ENCODE results near the gene CTR9.

The CTR9 gene

DNA sequence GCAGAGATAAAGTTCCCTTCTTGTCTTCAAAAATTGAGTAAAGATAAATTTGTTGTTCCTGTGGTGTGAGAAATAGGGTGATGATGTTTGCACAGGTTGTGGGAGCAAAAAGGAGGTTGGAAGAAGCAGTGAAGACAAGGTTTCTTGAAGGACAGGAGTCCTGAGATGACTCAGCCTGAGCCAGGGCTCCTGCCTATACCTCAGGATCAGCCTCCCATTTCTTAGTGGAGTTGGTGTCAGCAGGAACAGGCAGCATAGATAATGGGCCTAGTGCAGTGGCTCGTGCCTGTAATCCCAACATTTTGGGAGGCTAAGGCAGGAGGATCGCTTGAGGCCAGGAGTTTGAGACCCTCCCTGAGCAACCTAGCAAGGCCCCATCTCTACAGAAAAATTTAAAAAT lies 29.0 kb downstream of the CTR9 start:
- DNase-seq (ENCODE audit: low read depth in 2 of 2): no peak

DNA sequence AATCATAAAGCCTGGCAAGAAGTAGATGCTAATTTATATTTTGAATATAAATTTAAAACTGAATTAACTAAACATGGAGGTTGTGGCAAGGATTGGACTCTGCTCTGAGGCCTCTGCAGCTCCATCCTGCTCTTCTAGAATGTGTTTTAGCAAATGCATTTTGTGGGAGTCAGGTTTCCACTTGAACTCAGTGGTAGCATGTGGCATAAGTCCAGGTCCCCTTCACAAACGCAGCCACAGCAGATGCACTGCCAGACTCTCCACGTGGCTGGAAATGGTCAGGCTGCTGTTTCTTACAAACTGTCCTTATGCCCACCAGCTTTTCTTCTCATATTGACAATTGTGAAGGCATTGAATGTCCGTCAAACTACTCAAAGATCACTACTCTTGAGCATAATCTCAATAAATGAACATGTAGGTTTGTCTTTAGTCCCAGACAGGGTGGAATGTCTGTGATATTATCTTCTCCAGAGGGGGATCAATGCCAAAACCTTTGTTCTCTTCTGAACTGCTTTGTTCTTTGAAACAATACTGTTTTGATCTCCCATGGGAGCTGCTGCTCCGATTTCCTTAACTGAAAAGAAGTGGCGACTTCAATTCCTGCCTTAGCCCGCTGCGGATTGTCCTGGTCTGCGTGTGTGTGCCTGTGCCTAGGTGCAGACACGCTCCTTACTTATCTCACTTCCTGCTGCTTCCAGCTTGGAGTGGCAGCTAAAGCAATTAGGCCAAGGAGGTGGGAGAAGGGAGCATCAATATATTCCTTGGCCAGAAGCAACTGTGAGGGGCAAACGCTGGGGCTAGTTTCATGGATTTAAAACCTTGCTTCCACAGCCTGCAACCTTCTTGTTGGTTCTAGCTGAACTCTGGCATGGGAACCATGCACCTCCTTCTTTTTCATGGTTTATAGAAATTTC lies 33.4 kb downstream of the CTR9 start:
- no peak for DNase-seq (ENCODE audit: low read depth in 2 of 2)

DNA sequence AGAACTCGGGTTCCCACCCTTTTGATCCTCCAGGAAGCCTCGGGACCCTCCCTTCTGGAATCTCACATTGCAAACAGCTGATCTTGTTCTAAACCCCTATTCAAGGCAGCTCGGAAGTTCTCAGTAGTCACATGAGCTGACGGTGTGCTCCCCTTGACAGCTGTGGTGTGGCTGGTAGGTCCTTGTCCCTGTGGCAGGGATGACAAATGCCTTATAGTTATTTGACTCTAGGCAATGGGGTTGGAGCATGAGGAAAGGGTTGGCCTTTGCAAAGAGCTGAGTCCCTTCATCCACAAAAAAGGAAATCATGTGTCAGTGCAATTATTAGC lies 34.1 kb downstream of the CTR9 start:
- DNase-seq (ENCODE audit: low read depth in 2 of 2): no peak

DNA sequence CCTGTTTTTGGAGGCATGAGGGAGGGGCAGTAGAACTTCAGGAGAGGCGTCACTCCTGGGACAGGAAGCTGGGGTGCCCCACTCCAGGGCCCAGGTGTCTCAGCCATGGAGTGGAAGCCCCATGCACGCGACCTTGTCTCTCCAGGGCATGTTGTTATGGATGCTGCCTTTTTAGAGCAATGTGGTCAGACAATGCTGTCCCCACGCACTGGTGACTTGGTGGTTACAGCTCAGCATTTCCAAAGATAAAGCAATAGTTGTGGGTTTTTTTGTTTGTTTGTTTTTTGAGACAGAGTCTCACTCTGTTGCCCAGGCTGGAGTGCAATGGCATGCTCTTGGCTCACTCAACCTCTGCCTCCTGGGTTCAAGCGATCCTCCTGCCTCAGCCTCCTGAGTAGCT lies 35.4 kb downstream of the CTR9 start:
- no peak for DNase-seq (ENCODE audit: low read depth in 2 of 2)

DNA sequence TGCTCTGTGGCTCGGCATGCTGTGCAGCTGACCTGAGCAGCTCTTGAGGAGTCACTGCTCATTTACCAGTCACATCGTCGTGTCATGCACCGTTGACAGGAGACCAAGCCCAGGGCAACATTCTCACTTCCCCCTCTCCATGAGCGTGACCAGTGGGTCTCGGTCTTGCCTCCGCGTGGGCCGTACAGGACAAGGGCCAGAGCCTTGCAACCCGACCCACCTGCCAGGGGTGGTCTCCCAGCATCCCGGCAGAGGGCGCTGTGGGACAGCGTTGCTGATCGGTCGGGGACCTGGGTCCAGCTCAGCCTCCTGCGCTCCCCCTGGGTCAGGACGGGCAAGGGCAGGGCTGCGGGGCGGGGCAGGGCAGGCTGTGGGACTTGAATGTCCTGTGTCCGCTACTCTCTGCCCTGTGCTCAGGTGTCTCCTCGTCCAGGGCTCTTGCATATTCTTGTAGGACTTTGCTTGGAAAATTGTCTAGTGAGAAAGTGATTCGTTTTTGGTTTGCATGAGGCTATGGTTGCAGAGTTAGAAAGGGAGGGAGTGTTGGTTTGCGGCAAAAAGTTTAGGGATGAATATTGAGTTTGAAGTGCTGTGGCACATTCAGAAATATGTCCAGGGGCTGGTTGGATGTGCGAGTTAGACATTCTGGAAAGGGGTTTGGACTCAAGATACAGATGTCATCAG lies 41.5 kb downstream of the CTR9 start:
- DNase-seq (ENCODE audit: low read depth in 2 of 2): peak; percentile 81 to 84

DNA sequence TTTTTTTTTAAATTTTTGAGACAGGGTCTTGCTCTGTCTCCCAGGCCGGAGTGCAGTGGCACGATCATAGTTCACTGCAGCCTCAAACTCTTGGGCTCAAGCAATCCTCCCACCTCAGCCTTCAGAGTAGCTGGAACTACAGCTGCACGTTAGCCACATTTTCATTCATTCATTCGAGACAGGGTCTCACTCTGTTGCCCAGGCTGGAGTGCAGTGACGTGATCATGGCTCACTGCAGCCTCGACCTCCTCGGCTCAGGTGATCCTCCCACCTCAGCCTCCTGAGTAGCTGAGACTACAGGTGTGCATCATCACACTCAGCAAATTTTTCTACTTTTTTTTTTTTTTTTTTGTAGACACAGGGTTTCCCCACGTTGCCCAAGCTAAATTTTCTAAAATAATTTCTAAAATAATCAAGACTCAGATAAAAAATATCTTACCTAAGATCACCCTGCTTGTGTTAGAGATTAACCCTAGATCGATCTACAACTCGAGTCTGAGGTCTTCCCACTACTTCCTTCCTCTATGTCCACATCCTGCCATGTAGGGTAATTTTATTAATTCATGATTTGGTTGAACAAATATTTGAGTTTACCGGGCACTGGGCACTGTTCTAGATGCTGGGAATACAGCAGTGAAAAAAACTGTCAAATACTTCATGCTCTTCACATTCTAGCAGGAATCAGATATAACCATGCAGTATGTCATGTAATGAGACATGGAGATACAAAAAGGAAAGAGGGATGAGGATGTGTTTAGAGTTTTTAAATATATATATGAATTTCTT lies 42.6 kb downstream of the CTR9 start:
- no peak for DNase-seq (ENCODE audit: low read depth in 2 of 2)

DNA sequence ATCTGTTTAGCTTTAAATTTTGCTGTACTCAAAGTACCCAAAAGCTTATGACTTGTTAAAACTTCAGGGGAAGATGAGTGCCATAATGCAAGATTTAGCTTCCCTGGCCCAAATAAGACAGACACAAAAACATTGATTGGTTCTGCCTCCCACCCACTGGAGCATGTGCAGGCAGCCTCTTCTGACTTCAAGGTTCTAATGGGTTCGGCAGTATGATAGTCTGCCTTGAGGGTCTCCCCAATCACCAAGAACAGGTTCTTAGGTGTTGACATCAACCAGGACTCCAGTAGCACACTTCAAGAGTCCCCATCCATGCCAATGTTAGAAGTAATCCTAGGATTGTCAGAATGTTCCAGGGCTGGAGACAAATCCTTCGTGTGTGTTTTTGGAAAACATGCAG lies 45.1 kb downstream of the CTR9 start:
- DNase-seq (ENCODE audit: low read depth in 2 of 2): no peak

DNA sequence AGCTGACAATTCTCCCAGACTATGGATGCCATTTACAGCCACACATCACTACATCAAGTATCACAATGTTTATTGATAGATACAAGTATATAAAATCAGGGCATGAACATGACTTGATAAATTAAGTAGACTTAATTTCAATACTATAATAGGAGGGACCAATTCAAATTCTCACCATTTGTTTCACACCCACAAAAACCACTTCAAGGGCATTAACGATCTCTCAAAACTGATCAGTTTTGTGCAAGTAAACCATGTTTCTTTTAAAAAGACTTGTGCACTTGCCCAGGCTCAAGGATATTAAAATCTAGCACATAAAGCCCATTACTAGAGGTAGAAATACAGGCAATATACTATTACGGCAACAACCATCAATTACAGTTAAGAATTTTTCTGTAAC lies 46.0 kb downstream of the CTR9 start:
- no peak for DNase-seq (ENCODE audit: low read depth in 2 of 2)

DNA sequence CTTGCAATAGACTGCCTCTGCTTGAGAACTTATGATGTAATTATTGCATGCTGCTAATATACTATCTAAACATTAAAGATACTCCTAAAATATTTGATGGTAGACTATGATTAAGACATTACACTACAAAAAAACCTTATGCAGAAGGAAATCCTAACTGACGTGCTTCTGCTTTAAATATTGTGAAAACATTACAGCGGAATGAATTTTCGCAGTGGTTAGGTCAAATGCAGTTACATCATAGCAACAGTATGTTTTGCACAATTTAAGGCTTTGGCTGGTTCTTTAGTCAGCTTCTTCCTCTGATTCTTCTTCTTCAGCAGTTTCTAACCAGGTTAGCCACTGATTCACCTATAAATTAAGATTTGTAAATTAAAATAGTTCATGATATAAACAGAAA lies 46.5 kb downstream of the CTR9 start:
- no peak for DNase-seq (ENCODE audit: low read depth in 2 of 2)

DNA sequence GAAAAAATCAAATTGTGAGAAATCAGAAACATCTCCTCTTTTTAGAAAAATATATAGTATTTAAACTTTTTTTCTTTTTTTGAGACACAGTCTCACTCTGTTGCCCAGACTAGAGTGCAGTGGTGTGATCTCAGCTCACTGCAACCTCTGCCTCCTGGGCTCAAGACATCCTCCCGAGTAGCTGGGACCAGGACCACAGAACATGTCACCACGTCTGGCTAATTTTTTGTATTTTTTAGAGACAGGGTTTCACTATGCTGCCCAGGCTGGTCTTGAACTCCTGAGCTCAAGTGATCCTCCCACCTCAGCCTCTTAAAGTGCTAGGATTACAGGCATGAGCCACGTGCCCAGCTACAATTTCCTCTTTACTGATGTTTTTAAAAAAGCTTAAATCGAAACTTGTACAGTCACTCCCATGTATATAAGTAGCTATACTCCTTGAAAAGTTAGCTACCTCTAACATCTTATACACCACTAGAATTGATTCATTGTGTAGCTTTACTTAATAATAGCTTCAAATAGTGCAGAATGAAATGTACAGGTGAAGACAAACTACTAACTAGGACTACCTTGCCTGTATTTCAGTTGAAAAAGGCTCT lies 47.4 kb downstream of the CTR9 start:
- no peak for DNase-seq (ENCODE audit: low read depth in 2 of 2)

DNA sequence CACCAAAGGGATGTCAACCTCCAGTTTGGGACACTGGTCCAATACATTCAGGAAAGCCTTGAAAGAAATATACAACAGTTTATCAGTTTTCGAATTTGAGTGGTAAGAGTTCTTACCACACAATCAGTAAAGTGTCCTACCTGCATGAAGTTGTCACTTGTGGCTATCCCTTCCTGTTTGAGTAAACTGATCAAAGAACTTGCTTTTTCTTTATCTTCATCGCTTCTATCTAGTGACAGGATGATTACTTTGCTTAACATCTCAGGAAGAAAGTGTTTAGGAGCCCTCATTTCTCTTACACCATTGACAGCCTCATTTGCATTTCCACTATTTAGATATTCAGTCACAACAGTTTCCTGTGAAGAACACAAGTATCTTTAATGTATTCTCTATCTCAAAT lies 49.2 kb downstream of the CTR9 start:
- no peak for DNase-seq (ENCODE audit: low read depth in 2 of 2)

DNA sequence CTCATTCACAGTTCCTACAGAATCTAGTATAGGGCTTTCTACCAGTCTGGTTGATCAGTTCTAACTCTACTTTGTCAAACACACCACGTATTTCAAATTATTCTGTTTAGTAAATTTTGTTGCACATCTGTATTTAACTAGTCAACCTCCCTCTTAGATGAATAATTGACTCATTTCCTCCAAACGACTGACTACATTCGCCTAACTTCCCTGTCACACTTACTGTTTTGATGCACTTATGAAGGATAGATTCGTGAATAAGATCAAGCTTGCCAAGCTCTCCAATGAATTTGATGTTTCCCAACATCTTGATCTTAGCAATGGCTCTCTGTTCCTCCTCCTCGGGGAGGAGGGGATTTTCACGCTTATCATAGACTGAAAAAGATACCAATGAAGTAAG lies 52.6 kb downstream of the CTR9 start:
- no peak for DNase-seq (ENCODE audit: low read depth in 2 of 2)

DNA sequence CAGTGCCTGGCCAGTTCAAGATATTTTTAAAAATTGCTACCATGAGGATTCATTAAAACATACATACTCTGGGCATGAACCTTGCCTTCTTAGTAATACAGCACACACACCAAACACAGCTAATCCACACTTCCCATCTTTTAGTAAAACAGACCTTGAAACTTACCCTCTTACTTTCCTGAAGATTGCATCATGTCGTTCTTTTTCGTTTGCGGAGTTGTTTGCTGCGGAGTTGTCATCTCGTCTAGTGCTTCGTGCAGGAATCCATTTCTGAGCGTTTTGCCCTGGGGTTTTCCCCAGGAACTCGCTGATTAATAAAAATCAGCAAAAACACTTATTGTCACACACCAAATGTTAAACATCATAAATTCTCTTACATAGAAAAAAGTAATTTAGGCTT lies 54.7 kb downstream of the CTR9 start:
- no peak for DNase-seq (ENCODE audit: low read depth in 2 of 2)

DNA sequence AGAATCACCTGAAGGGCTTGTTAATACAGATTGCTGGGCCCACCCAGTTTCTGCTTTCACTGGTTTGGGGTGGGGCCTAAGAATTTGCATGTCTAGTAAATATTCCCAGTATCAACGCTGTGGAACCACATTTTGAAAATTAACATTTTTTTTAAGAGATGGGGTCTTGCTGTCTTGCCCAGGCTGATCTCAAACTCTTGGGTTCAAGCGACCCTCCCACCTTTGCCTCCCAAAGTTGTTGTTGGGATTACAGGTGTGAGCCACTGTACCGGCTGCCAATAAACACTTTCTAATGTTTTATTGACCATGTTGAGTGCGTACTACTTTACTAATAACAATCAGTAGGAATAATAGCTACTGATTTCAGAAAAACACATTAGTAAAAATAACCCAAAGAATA lies 55.2 kb downstream of the CTR9 start:
- no peak for DNase-seq (ENCODE audit: low read depth in 2 of 2)

DNA sequence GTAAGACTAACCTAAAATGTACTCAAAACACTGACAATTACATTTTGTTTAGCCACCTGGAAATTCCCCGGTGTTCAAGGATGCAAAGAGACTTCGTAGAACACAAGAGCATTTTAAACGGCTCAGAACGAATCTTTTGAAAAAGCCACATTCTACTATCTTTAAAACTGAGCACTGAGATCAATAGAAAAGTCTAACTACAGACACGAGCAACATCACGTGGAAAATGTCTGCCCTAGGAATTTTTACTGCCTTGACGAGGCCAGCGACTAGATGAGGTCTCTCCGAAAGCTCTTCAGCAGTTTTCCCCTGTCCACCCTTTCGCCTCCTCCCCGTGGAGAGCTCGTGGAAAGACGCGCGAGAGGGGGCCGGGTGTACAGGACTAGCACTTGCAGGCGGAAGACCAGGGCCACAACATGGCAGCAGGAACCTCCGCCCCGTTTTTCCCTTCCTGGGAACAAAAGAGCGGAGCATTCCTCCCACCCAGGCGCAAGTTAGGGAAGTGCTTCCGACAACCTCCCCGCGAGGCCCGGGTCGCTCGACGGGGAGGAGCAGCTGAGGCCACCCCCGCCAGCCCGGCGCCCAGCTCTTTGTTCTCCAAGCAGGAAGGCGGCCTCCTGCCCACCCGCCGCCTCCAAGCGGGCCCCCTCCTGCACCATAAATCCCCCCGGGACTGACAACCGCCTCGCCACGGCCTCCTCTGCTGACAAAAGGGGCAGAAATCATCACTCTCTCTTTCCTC lies 56.6 kb downstream of the CTR9 start:
- peak in 1 of 2 donors; percentile 16 for DNase-seq (ENCODE audit: low read depth in 2 of 2)

DNA sequence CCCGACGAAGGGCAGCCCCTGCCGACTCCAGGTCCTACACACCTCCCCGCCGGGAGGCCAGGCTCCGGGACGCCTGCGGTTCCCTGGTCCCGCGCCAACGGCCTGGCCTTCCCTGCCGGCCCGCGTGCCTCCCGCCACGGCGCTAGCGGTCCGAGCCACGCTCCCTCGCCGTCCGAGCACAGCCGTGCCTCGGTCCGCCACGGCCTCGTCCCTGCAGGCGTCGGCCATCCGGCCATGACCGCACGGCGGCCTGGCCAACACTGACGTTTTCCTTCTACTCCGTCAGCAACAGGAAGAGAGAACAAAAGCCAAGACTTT lies 57.1 kb downstream of the CTR9 start:
- no peak for DNase-seq (ENCODE audit: low read depth in 2 of 2)

DNA sequence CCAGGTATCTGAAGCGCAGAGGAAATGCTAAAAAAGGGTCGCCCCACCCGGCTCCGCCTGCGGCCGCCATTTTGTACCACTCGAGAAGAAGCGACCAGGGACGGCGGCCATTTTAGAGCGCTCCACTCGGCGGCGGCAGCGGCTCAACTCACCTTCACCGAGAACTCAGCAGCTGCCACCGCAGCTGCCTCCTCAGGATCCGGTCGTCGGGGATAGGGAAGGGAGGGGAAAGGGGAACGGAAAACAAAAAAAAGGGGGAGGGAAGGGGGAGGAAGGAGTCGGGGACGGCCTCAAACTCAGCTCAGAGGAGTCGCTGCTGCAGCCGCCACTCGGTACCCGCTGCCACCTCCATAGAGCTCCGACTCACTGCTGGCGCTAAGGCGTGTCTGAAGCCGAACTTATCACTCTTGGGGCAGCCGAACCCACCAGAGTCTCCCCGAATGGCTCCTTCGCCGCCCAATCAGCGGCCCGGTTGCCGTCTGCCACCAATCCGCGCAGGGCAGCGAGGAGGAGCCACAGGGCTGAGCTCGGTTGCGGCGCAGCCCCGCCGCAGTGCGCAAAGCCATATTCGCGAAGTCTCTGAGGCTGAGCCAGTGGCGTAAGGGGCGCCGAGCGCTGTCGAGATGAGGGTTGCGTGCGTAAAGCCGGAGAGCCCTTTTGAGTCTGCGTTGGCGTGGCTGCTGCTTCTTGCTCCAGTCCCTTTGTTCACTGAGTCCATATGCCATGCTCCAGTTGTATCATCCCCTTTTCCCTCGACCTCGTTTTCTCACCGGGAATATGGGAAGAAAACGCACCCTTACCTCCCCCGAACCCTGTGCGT lies 57.7 kb downstream of the CTR9 start, which contains the start of gene EIF4G2:
Gene EIF4G2 (minus strand): TSS at position 374 of the 820 bp plus-strand sequence.
- peak; percentile 95 for DNase-seq (ENCODE audit: low read depth in 2 of 2)

DNA sequence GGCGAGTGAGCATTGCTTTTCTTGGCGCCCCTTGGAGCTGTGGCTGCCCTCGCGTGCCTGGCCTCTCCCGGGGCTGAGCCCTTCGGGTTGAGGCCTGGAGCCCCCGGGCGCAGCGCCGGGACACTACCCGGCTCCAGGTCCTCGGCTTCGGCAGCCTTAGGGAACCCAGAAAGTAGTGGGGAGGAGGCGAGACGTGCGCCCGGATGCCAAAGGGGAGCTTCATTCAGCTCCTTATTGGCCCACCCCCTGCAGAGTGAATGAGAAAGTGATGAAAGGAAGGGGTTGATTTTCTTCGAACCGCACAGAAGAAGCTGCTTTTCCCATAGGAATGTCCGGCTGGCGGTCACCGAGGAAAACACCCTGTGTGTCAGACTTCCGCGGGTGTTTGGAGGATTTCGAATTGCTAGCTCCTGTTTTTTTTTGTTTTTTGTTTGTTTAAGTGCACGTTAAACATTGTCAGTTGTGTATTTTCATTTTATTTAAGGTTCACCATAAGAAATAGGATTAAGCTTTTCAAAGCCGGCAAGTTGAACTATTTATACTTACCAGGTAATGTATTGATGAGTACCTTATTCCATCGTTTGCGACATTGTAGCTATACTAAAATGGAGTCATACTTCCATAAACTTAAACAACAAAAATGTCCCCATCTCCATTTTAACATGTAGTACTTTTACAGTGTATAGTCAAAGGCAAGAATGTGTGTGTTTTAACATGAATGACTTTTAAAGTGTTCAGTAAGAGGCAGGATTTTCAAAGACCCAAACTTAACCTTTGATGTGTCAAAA lies 58.5 kb downstream of the CTR9 start:
- peak in 1 of 2 donors; percentile 14 for DNase-seq (ENCODE audit: low read depth in 2 of 2)

DNA sequence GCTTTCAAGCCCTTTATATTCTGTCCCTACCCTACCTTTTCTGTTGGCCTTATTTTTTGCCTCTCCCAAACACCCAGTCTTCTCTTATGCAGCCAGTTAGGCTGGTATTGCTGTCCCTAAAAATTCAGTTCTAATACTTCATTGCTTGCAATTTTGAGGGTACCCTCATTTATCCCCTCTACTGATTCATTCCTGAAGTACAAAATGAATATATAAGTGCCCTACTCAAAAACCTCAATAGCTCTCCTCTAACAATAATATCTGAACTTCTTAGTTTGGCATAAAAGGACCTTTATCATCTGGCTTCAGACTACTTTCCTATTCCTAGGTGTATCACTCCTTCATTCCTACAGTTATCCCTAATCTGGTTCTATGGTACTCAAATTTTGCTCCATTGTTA lies 62.9 kb downstream of the CTR9 start:
- DNase-seq (ENCODE audit: low read depth in 2 of 2): no peak

DNA sequence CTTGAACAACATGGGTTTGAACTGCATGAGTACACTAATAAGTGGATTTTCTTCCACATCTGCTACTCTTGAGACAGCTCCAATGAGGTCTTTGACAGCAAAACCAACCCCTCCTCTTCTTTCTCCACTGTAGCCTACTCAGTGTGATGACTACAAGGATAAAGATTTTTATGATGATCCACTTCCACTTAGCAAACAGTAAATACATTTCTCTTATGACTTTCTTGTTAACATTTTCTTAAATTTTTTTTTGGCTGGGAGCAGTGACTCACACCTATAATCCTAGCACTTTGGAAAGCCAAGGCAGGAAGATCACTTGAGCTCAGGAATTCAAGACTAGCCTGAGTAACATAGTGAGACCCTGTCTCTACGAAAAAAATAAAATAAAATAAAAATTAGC lies 67.5 kb downstream of the CTR9 start:
- DNase-seq (ENCODE audit: low read depth in 2 of 2): no peak

All from stimulated activated CD8-positive, alpha-beta memory T cell treated with anti-CD3 and anti-CD28 coated beads, Interleukin-2, amount 100 ng/mL, for 48 hours (primary cell).